Hematopoietic multipotent progenitor cell treated with erythropoietin and hydrocortisone succinate and interleukin-3 and kit ligand, for 4 days (in vitro differentiated cells): ENCODE measurements around the gene HPSE2.

Experiments
- DNase-seq: peaks from one replicate; pipeline ENCODE4 v3.0.0-alpha.2; 2015

HPSE2 gene

DNA sequence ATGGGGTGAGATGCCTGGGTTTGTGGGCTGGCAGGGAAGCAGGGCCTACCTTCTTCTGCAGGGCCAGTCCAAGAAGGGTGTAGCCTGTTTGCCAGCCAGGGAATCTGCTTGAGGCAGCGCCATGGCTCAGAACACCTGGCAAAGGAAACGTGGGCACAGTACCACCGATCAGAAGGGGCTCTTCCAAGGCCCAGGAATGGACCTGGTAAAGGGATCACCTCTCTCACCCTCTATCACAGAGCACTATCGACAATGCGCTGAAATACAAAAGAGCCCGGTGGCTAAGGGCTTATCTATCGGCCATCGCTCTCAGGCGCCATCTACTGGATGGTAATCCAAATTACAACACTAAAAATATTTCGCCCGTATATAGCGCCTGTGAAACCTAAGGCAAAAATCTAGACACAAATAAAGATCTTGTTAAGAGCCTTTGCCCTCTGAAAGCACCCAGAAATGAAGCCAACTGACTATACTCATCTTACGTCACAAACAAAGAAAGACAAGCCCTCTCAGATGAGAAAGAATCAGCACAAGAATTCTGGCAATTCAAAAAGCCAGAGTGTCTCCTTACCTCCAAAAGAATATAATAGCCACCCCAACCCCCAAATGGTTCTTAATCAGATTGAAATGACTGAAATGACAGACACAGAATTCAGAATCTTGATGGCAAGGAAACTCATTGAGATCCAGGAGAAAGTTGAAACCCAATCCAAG lies 571.2 kb downstream of the HPSE2 start:
- peak; percentile 70 for DNase-seq

DNA sequence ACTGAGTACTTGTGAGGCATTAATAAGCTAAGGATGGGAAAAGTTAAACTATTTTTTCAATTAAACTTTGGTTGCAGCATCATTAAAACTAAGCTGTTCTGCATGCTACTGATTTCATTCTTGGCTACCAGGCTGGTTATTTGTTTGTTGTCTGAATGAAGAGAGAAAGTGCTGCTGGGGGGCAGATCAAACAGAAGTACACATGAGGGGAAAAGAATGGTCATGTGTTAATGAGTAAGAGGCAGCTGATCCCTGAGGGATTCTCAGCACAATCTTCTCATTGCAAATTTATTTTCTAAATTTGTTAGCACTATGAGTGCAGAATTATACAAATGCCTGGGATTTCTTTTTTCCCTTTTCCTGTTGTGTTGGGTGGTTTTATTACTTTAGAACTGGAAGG lies 575.7 kb downstream of the HPSE2 start:
- no peak for DNase-seq

- DNase-seq: no peak
These were observed 580.2 kb downstream of the HPSE2 start for GRCh38 chr10:98655492-98655891.

DNA sequence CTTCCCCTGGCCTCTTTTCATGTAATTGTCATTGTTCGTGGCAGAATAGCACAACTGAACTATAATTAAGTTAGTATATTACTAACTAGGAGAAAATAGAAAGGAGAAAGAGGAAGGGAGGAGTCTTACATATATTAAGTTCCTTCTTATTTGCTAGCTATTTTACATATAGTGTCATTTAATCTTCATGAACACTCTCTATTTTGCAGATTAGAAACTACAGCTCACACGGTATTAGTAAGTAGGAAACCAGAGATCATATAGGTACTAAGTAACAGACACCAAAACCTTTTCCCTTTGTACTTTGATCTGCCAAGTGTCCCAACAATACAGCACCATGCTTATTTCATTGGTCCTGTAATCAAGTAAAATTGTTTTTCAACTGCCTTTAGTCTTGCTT lies 586.5 kb downstream of the HPSE2 start:
- no peak for DNase-seq

DNA sequence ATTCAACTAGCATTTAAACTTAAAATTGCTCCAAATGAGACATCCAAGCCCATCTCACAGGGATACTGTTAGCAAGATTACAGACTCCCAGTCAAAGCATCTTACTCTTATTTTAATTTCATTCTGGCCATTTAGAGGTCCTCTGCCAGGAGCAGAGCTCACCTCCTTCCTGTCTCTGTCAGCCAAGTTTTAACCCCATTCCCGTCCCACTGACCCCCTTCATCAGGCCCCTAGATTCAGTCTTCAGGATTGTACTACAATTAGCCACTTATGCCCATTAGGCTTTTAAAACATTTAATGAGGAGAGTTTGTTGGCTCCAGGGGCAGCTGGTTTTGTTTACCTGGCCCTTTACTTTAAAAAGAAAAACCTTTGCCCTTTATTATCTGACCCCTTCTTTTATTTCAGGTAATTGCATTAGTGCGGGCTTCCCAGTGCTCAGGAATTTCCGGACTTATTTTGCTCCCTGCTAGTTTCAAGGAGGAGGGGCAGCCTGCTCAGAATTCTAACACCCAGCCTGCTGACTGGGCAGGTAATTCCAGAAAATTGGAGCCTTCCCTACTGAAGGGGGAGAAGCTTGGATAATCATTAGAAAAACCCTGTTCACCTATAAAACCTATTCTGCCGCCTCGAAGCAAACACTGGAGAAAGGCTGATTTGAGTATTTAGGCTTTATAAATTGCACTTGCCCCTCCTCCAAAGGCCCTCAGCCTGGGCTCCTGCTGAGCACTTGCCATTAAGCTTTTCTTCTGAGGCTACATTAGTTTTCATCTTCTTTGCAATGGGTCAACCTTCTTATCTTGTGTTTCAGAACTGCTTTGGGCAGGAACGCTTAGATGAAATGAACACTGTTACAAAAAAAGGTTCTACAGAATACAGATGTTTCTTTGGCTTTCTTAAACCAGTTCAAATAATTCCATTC lies 588.4 kb downstream of the HPSE2 start:
- DNase-seq: no peak

DNA sequence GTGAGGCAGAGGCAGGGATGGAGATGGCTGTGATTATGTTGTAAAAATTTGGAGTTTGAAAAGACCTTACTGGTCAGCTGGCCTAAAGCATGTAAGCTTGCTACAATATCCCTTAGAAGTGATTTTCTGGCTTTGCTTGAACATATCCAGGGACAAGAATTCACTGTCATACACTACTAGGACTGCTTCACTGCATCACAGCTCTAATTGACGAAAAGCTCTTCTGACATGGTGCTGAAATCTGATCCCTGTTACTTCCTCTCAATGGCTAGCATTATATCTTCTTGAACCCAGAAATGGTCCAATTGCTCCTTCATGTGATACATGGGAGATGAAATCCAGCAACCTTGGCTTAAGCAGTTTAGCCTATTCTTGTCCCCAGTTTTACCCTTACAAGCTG lies 591.2 kb downstream of the HPSE2 start:
- DNase-seq: no peak

DNA sequence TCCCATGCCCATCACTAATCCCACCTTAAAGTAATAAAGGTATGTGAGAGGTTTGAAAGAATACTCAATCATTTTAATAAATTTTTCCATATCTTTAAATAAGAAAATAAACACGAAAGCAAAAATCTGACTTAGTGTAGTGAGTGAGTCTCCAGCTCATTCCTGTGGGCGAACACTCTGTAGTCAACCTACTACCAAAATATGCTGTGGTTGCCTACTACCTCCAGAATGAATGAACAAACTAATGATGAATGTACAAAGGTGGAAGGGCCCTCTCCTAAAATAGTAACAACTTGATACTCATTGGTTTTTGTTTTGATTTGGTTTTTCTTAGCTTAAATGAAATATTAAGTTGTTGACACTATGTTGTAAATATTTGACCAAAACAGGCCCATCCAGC lies 593.4 kb downstream of the HPSE2 start:
- DNase-seq: no peak

- no peak for DNase-seq
These were observed 596.7 kb downstream of the HPSE2 start for GRCh38 chr10:98638920-98639319.

GRCh38 chr10:98636921-98637329 lies 598.7 kb downstream of the HPSE2 start:
- DNase-seq: no peak

- no peak for DNase-seq
These were observed 603.0 kb downstream of the HPSE2 start for GRCh38 chr10:98632456-98633150.

GRCh38 chr10:98628206-98628605 lies 607.4 kb downstream of the HPSE2 start:
- DNase-seq: no peak

DNA sequence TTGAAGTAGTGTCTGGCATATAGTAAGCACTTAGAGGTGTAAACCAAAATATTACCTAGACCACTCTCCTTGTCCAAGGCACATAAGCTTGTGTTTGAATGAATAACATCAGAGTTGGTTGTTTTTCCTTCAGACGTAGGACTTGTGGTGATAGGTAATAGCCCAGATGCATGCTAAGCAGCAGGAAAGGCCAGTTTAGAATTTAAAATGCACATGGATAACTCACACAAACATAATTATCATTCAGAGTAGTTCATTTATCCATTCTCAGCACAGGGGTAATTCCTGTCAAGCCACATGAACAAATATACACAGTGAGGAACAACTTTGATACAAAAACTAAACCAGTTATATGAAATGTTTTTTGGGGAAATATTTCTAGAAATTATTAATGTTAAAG lies 607.9 kb downstream of the HPSE2 start:
- DNase-seq: no peak

GRCh38 chr10:98624963-98625362 lies 610.7 kb downstream of the HPSE2 start:
- no peak for DNase-seq

DNA sequence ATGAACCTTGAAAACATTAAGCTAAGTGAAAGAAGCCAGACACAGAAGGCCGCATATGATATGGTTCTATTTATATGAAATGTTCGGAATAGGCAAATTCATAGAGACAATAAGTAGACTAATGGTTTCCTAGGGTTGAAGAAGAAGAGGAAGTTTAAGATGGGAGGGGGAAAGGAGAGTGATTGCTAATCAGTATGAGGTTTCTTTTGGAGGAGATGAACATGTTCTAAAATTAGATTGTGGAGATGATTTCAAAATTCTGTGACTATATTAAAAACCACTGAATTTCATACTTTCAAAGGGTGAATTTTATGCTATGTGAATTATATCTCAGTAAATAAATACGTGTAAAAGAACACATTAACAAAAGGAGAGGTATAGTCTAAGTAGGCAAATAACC lies 612.5 kb downstream of the HPSE2 start:
- DNase-seq: peak; percentile 65

GRCh38 chr10:98621630-98622029 lies 614.0 kb downstream of the HPSE2 start:
- DNase-seq: no peak

- no peak for DNase-seq
These were observed 615.1 kb downstream of the HPSE2 start for GRCh38 chr10:98620503-98620902.

GRCh38 chr10:98619446-98619845 lies 616.2 kb downstream of the HPSE2 start:
- peak; percentile 90 for DNase-seq

DNA sequence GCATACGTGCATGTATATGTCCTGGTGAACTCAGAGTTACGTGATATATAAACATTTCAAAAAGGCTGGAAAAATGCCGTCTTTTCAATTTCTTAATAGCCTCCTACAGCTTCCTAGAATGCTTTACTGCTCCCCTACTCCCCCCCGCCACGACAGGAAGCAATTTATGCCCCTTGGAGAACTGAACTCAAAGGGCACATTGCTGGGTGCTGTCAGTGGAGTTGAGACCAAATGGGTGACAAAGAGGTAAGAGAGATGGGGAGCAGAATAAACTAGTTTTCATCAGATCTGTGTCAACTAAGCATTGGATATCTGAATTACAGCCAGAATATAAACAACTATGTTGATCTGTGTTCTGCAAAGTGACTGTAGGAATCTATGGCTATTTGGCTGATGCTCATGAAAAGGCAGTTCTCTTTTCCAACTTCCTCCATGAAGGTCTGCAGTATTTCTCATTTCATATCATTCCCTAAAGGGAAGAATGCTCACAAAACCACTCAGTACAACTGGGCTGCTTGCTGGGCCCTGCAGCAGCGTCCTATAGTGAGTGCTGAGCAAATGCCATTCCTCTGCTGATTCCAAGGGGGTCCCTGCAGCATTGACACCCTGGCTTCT lies 617.6 kb downstream of the HPSE2 start:
- no peak for DNase-seq

DNA sequence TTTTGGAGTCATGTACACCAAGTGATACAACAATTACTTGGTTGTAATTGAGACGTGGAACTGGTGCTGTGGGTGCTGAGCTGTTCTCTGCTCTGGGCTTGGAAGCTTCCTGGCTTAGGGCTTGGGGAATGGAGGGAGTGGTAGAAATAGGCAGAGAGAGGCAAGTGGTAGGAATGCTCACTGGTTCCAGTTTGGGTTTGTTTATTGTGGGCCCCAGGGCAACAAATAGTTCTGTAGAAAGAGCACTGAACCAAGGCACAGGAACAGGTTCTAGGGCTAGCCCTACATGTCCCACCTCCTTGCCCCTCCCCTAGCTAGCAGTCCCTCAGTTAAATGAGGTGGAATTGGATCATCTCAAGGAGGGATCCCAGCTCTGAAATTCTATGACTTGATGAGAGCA lies 622.2 kb downstream of the HPSE2 start:
- DNase-seq: no peak

DNA sequence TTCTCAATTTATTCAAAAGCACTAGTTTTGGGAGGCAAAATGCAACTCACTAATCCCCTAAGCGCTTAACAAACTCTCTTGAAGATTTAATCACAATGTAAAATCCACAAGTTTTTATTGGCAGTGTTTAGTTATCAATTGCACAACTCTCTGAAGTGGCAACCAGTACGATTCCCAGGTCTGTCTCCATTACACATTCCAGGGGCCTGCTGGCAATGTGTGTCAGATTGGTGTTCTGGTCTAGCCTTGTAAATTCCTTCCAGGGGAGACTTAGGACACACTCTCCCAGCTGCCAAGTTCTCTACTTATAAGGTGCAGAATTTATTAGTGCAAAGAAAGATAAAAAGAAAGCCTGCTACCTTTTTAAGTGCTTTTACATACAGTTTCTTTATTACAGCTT lies 624.2 kb downstream of the HPSE2 start:
- no peak for DNase-seq

GRCh38 chr10:98610836-98611235 lies 624.8 kb downstream of the HPSE2 start:
- DNase-seq: no peak

DNA sequence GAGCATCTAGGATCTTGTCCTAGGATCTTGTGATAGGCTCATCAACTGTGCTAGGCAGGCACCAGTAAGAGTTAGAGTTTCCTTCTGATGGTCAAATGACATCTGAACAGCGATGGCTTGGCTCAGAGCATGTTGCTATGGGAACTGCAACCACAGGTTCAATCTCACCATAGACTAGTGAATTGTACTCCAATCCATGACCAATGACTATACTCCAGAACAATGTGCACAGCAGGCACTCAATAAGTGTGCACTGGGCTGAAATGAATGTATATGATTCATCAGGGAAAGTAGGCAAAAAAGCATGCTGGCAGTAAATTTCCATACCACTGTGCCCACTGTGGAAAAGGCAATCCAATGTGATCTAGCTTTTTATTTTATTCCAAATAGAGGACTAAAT lies 625.4 kb downstream of the HPSE2 start:
- no peak for DNase-seq

GRCh38 chr10:98609265-98609664 lies 626.4 kb downstream of the HPSE2 start:
- no peak for DNase-seq
